T47D (cell line): Measurements from ENCODE around the gene GLRA3.
A peak's percentile ranks its signal among the peaks of the same experiment; 100 is the strongest.
"Not testable (repeated sequence)": the region's sequence is repeated elsewhere in the genome, so short reads cannot be mapped to it uniquely, and the experiment has no call there.

Experiments
- DNase-seq, 2 experiments: peaks; one replicate each; pipeline versions ENCODE4 v3.0.0 to v3.0.0-alpha.2; 2011 to 2012; ENCODE audit warnings: low read depth in 1 of 2, low spot score in 1 of 2
- JUND ChIP-seq: IDR thresholded peaks from 2 replicates; pipeline ENCODE4 v1.6.1; 2012; ENCODE audit warnings: low read depth
- in situ Hi-C: cut with HindIII; loops from 2 replicates; pipeline ENCODE4 v1.10.0; 2016; ENCODE audit warnings: low sequenced_read_pairs, low pct_unique_long_range_greater_than_20kb

Gene GLRA3

DNA sequence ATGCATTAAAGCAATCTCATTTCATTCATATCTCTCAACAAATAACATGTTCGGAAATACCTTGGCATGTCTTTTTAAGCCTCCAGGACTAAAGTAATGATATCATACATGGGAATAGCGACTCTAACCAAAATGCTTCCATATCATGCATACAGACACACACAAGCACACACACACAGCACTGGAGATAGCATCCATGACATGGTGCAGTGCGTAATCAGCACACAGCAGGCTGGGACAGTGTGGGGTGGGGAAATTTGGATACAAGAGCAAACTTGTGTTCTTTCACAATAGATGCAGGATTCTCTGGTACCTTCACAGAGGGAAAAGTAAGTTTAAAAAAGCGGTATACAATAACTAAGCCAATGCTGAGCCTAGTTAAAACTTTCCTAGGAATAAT is 174.4 kb downstream of the GLRA3 start:
- TF ChIP-seq JUND: no peak
- in situ Hi-C loops: no loop called here

DNA sequence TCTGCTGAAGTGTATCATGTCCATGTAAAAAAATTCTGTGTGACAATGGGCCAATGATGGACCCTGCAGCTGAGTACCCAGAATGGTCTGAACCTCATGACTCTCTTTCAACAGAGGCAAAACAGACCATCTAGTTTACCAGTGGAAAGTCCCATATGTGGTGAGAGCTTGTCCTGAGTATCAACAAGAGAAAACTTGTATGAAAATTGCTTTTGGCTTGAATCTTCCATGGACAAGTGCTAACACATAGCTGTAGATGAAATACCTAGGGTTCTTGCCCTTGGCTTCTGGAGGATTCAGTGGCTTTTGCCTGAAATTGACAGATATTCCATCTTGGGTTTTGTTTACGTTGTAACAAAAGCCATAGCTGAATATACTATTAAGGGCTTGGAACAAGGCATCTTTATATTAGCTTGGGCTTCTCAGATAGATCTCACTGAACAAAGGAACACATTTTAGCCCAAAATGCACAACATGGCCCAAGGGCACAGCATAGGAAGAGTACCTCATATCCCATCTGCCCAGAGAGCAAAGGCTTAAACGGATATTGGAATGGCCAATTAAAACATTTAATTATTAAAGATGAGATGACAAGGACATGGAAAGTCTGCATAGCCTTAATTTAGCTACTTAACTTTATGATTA is 178.2 kb downstream of the GLRA3 start:
- TF ChIP-seq JUND: no peak
- in situ Hi-C loops: no loop called here
- DNase-seq: no peak

More for the DNA sequence above, 174.4 kb downstream of the GLRA3 start:
- no peak for DNase-seq

DNA sequence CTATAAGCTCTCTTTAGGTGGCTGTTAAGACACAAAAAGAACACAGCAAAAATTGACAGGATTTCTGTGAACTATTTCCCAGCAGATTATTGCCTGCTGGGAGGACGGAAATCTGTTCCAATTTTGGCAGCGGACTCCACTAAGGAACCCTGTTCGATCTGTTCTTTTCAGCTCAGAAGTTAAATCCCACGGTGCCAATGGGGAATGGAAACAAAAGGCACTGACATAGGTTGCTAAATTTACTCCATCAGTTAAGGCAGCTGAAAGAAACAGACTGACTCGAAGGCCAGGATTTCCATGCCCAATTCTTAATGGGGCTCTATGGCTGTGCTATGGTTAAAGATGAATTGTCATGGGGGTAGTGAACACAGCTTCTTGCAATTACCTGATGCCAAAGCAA is 180.2 kb downstream of the GLRA3 start:
- no peak for DNase-seq
- TF ChIP-seq JUND: no peak
- in situ Hi-C loops: no loop called here

DNA sequence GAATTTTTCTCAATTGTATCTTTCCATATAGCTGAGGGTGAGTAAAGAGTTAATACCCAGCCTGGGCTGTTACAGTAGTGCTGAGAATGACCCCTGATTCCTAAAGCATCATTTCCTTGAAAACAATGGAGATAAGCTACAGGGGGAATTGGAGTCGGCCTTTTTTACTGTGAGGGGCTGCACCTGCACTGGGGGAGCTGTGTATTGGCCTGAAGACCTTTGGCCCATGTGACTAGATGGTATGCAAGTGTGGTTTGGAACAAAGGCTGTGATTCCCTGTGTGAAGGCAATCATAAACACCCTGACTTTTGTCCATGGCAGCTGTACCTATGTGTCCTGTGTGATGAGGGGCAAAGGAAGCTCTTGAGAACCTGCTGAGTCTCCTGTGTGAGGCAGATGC is 182.7 kb downstream of the GLRA3 start:
- in situ Hi-C loops: no loop called here
- TF ChIP-seq JUND: no peak
- no peak for DNase-seq

GRCh38 chr4:174640146-174640545 is 188.9 kb downstream of the GLRA3 start:
- no peak for TF ChIP-seq JUND
- DNase-seq: no peak
- in situ Hi-C loops: no loop called here

DNA sequence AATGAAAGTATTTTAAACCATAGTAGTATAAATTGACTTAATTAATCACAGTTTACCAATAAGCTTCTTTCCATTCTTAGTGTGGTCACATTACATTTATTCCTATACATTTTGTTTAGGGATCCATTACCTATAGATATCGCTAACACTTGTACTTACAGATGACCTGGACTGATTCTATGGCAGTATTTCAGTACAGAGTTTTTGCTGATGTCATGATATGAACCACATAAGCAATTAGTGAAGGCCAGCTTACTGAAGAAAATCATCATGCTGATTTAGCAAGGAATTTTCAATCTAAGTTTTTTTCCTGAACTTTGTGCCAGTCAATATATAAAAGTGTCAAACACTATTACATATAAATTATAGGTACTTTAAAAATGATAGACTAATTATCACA is 193.3 kb downstream of the GLRA3 start:
- DNase-seq: no peak
- TF ChIP-seq JUND: no peak
- in situ Hi-C loops: no loop called here

- DNase-seq: no peak
- TF ChIP-seq JUND: no peak
- in situ Hi-C loops: no loop called here
Measured at GRCh38 chr4:174633399-174633798, 195.6 kb downstream of the GLRA3 start.

DNA sequence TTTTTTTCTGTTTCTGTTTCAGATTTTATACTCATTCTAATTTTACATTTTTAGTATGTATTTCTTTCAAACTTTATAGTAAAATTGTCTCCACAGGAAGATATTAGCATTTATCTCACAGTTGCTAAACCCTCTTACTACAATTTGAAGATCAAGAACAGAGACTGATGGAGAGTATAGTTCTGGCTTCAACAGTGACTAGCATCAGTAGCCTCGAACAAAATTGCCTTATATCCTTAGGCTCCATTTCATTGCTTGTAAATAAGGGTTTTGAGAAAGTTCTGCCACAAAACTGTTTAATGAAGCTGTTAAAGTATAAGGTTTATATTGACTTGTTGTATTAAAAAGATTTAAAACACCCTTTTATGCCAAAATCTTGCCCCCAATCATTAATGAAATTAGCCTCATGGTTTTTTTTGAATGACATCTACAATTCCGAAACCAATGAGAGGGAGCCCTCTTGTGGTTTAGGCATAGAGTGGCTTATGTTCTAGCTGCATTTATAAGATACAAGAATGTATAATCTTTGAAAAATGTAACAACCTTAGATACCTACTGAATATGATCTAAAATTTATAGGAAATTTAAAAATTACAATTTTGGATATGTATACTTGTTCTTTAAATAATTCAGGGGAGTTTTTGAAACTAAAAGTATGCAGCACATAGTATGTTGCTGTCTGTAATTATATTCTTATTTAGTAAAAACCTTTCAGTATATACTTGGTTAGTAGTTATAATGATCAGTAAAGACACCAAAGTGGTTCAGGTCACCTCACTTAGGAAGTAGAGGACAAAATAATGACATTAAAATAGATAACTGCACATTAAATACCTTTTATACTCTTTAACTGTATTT is 196.9 kb downstream of the GLRA3 start:
- peak in 1 of 2 experiments; percentile 49 for DNase-seq
- in situ Hi-C loops: no loop called here
- no peak for TF ChIP-seq JUND

DNA sequence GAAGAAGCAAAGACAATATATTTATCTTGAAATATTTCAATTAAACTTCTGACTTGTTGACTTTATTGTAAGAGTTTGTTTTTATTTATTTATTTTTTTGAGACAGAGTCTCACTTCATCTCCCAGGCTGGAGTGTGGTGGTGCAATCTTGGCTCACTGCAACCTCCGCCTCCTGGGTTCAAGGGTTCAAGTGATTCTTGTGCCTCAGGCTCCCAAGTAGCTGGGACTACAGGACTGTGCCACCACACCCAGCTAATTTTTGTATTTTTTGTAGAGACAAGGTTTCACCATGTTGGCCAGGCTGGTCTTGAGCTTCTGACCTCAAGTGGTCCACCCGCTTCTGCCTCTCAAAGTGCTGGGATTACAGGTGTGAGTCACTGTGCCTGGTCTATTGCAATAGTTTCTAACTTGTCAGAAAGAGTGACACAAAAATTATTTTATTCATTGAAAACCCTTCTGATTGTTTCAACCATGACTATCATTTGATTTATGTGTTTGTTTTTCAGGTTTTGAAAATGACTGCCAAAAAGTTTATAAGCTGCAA is 199.1 kb downstream of the GLRA3 start:
- in situ Hi-C loops, DNase-seq: not testable (repeated sequence)

- DNase-seq: no peak
- TF ChIP-seq JUND: no peak
- in situ Hi-C loops: no loop called here
Measured at GRCh38 chr4:174629265-174629664, 199.8 kb downstream of the GLRA3 start.

DNA sequence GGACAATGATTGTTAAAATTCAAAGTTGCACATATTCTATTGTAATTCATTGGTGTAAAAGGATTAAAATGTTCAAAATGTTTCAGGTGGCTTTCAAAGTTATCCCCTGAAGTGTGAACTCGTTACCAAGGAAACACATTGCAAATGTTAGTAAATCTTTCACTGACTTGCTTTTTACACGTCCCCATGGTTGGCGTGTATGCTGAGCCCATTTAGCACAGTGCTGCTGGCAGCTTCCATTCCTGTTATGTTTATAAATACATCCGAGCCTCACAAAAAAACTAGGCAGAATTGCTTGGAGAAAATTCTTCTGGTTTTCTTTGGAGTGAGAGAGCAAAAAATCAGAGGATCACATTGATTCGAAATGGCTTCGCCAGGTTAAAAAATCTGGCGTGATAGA is 200.9 kb downstream of the GLRA3 start:
- in situ Hi-C loops: no loop called here
- no peak for DNase-seq
- no peak for TF ChIP-seq JUND

GRCh38 chr4:174627473-174627872 is 201.6 kb downstream of the GLRA3 start:
- TF ChIP-seq JUND: no peak
- DNase-seq: no peak
- in situ Hi-C loops: no loop called here

- DNase-seq: no peak
- in situ Hi-C loops: no loop called here
- TF ChIP-seq JUND: no peak
Measured at GRCh38 chr4:174626342-174627008, 202.6 kb downstream of the GLRA3 start.
